Effector CD8-positive, alpha-beta T cell (primary cell): ENCODE results near the gene ELAVL2.
"Not testable (repeated sequence)": the region's sequence is repeated elsewhere in the genome, so short reads cannot be mapped to it uniquely, and the experiment has no call there.

Experiments used
- DNase-seq: peaks from one replicate; lab custom pipeline; 2025; lab: John Stamatoyannopoulos, UW

Gene ELAVL2

DNA sequence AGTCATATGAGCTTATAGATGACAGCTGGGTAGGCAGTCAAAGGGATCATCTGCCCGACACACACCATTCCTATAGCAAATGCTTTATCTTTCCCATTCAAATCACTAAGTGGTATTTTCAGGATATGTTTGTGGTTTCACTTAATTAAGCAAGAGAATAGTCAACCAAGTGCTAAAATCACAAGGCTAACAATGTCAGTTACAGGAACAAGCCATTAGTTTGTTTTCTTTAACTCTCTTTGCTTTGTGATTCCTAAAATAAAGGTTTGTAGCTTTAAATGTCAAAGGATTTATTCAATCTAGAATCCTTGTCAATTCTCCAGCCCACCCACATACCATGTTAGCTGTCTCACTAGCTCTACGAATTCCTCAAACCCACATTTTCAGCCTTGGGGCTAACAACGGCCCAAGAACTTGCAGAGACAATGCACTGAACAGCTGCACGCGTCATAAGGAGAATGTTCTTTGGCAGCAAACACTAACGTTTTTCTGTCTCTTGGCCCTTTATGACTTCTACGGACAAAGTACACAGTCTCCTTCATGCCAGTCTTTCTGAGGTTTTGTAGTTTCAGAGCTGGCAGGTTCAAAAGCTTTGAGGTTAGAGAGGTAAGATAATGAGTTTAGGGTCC, 56.6 kb downstream of the ELAVL2 start:
- DNase-seq, result no peak

DNA sequence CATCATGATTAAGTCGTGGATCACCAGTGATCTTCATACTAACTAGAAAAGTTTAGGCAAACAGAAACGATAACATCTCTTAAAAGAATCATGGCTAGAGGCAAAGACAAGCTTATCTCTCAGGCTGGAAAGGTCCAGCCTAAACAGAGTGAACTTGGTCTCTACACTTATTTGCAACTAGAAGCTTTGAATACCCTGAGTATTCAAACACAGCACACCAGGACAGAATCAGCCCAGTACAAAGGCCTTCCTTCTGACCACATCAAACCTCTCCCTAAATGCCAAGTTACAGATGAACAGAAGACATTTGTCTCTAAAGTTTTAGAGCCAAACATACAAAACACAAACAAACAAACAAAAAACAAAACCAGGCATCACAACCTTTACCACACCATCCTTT, 57.2 kb downstream of the ELAVL2 start:
- no peak for DNase-seq

DNA sequence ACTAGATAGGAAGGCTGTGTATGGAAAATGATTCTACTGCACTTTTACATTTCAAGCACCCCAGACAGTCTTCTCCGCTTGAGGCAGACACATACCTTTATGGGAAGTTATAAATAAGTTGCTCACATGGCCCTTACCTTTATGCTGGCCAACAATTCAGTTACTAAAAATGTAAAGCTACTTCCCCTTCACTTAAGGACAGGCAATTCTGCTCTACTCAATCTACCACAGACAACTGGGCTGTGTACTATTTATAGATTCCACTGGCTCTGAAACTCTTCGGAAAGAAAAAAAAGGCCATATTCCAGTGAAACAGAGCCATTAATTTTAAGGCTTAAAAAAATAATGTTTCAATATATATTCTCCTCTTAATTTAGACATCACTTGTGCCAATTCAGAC, 59.4 kb downstream of the ELAVL2 start:
- DNase-seq, result no peak

DNA sequence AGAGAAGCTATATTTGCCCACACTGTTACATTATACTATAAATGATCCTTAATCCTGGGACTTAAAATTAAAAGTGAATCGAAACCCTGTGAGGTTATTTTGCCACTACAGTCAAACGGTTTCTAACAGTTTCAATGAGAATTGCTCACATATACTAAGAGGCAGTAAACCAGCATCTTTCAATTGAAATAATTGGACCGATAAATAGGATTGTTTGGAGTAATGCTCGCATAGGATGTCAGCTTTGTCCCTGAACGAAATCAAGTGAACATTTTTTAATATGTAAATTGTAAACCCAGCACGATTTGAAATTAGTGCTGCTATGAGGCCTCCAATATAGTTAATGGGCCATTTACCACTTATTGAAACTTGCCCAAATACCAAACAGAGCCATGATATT, 60.5 kb downstream of the ELAVL2 start:
- no peak for DNase-seq

DNA sequence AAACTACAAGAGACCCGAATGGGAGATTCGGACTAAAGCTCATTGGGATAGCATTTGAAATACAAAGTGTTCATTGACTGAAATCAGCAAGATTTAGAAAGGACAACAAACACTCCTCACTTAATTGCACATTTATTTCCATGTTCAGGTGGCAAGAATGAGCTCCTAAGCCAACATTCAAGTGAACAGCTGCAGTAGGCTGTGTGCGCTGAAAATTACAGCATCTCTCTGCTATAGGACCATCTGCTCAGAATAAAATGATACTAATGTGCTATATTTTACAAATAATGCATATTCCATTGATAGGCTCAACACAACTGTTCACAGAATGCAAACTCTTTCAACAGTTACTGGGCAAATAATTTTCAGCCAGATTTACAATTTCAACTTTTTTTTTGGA, 61.8 kb downstream of the ELAVL2 start:
- no peak for DNase-seq

DNA sequence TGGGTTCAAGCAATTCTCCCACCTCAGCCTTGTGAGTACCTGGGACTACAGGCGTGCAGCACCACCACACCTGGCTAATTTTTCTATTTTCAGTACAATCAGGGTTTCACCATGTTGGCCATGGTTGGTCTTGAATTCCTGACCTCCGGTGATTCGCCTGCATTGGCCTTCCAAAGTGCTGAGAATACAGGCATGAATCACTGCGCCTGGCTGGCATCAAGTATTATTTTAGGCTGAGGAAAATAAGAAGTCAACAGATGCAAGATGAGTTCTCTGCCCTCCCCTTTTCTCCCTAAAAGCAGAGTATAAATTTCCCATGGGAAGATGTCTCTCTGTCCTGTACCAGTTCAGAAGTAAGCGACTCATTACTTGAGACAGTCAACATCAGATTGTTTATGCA, 71.5 kb downstream of the ELAVL2 start:
- no peak for DNase-seq

DNA sequence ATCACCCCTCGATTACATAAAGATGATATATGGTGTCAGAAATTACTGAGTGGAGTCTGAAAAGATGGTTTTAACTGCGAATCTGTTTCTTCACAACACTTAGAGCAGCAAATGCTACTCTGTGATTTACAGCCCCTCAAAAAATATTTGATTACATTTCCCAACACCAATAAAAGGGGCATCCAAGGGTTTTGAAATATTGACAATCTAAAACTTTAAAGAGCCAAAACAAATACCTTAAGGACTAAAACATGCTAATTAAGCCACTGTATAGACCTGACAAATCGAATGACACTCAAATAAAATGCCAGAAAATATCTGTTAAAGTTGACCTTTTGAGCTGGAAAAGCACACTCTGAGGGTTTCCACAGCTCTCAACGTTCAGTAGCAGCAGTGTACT, 73.2 kb downstream of the ELAVL2 start:
- no peak for DNase-seq

DNA sequence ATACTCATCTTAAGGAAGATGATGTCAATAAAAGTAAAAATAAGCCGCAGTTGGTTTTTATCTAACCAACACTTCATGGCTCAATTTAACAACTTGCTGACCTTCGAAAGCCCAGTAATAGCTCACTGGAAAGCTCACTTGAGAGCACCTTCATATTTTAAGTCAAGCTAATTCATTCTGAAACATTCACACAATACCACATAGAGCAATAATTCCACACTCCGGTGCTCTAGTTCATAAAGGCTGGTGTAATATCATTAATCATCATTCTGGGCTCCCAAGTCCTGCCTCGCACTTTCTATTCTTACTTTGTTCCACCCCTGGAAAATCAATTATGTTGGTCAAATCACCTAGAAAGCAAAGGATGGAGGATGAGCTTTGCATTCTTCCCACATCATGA, 74.4 kb downstream of the ELAVL2 start:
- DNase-seq, result no peak

DNA sequence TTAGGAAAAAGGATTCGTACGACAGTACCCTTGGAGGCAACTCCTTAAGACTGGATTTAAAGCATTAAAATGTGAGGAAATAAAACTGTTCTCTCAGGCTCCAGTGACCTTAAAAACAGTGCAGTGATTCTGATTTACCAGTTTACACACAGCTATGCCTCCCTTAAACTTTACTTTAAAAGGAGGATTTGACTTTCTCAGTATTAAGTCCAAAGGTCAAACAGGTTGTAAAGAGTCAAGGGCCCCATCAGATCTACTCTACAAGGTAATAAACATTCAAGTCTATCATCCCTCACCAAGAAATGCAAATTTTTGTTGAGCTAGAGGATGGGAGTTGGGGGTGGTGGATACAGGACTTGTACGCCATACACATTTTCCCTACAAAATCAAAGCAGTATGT, 75.2 kb downstream of the ELAVL2 start:
- no peak for DNase-seq

DNA sequence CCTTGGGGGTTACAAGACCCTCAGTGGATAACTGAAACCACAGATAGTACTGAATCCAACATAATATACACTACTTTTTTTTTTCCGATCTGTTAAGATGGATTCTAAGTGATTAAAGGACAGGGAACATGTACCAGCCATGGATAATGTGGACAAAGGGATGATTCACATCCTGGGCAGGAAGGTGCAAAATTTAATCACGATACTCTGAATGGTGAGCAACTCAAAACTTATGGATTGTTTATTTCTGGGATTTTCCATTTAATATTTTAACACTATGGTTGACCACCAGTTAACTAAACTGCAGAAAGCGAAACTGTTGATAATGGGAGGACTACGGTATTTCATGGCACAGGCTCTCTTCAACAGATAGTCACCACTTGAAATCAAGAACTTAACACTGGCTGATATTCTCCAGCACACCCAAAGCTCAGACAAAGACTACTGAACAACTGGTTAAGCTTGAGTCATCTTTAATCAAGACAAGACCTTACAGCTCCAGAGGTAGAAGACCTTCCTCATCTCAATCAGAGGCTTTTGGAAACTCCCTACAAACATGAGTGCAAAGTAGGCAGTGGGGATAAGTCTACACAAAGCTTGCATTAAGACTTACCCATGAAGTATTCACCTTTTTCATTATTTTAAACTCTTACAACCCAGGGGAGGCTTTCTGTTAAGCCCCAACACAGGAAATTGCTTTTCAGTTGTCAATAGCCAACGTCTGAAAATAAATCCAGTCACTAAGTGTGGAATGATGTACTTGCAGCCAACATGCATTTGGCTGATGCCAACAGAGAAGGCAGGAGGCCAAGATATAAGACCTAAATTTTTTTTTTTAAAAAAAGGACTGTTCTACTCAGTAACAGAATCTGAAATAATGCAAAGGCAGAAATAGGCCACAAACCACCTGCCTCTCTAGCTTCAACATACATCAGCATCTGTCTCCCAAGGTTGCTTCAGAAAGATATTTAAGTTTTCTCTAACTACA, 78.7 kb downstream of the ELAVL2 start:
- no peak for DNase-seq

DNA sequence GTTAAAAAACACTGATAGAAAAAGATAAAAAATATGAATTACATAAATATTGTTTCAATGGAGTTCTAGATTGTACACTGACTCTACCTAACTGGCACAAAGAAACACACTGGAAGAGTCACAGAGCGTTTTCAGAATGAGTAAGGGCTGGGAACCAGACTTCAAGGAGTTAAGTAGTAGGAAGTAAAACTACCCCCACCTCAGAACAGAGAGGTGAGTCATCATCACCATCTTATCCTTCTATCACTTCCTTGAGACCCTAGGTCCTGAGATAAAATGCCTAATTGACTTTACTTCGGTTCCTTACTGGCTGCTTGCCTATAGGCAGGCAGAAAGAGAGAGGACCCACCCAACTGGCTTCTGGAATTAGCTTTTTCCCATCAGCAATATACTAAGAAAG, 79.7 kb downstream of the ELAVL2 start:
- DNase-seq, result no peak

DNA sequence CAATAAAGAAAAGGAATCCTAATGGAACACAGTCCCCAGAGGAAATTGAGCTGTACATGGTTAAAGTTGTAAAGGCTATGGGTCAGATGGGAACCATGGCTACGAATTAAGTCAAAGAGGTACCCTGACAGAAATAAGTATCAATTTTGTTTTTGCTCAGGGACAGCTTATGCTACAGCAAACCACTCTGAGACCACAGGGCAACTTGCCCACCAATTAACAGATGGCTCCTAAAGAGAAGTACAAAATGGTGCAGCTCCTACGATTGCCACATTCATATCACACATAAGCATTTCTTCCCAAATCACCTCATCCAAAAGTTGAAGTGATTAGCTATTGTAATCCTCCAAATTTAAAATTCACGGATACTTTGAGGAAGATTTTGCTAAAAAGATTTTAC, 83.0 kb downstream of the ELAVL2 start:
- DNase-seq, result no peak

DNA sequence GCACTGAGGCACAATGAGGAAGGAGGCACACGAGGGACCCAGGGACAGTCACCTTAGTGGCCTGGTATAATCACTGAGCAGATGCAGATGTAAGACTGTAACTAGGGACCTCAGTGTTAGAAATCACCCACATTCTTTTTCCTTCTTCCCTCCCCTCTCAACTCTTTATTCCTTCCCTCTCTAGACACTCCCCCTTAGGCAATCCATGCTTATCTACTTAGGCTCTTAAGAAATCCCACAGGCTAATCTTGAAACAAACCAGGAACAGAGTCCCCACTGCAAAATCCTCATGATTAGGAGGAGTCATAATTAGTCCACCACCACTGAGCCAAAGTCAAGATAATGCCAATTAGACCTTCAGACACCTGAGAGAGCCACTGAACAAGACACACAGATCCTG, 84.7 kb downstream of the ELAVL2 start:
- no peak for DNase-seq

DNA sequence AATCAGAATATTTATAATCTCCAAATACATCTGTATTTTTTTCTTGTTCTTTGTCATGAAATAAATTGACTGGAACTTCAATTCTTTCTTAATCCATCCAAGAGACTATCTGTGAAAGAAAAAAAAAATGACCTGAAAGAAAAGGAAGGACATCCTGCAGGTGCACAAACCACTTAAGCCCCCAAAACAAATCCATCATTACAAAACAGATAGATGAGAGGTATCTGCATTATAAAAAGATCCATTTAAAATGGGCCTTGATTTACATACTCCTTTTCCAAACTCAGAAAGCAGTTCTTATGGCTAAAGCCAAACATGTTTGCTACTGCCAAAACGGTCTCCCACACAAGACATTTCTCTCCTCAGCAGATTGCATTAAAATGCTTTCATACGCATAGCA, 85.5 kb downstream of the ELAVL2 start:
- no peak for DNase-seq

DNA sequence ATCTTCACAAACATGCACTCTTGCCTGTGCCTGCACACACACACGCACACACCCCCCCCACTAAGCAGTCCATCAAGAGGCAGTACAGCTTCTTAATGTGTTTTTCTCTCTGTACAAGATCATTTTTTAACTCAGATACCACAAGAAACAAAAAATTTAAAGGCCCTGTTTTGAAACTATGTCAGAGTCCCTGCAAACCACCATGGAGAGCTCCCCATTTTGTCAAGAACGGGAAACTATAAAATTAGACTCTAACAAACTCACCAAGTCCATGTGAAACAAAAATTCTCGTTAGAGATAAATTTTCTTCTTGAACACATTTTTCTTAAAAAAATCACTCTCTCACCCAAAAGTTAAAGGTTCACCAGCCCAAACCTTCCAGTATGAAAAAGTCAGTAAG, 86.3 kb downstream of the ELAVL2 start:
- no peak for DNase-seq

DNA sequence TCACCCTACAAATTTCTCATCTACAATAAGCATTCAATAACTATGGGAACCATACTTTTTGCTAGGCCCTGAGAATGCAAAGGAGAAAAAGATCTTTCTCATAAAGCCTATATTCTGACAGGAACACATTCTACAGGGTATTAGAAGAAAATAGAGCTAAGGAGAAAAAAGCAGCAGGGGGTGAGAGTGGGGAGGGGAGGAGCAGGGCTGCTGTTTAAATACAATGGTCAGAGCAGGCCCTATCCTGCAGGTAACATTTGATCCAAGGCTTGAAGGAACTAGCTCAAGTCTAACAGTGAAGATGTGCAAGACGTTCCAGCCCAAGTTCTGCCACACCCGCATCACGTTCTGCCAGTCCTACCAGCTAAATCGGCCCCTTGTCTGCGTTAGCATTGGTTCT, 89.7 kb downstream of the ELAVL2 start:
- DNase-seq, result no peak

DNA sequence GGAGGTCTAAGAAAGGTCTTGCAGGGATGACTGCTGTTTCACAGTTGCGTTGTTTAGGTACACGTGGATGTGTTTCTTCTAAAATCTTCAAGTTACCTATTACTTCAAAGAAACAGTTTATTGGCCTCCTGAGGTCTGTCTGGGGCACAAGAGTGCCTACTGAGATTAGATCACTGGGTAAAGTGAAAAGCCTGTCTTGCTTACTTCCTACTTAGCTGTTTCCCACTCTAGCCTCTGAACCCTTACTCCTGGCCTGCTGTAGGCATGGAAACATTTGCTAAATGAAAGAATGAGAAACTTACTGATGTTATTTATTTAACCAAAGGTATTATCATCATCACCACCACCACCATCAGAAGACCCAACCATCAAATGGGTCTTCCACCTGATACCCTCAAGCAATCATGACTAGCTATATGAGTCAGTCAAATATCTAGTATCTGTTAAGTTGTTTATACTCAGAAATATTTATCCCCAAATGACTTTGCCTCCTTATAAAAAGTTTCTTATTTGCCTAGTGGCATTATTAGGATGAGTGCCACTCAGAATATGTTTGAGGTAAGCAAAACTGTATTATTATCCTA, 92.5 kb downstream of the ELAVL2 start:
- DNase-seq, result no peak

DNA sequence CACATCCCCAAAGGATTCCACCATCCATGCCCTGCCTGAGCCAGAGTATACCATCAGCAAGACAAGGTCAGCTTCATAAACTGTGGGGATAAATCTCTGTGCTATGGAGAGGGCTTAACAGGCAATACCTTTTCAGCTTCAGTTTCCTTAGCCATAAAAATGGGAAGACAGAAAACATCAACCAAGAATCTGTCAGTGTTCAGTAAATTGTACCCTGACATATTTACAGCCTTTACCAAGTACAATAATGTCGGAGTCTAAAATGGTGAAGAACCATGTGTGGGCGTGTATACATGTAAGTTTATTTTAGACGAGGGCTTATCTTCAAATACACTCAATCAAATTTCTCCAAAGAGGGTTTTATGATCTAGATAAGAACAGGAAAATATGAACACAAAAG, 94.7 kb downstream of the ELAVL2 start:
- DNase-seq, result no peak

DNA sequence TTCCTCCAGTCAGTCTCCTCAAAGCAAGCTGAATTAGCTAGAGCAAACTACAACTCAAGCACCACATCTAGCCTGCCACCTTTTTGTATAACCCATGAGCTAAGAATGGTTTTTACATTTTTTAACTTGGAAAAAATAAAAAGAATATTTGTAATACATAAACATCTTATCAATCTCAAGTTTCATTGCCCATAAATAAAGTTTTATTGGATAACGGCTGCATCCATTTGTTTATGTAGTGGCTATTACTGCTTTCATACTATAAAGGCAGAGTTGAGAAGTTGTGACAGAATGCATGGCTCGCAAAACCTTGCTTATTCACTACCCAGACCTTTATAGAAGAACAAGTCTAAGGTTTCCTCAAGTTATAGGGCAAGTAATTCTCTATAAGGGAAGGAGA, 95.7 kb downstream of the ELAVL2 start:
- DNase-seq, result no peak

DNA sequence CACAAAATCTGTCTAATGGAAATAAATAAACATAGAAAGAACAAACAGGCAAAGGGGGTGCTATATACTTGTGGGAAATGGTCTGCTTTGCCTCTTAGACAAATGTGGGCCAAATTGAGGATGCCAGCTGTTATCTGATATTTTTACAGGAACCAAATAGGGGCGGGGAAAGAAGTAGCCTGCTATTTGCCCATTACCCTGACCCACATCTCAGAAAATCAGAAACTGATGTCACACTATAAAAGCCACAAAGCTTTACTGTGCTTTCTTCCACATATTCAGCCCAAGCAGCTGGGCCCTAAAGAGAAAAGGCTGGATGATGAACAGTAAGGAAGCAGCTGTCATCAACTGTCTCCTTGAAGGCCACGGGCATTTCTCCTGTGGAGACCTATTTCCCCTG, 97.3 kb downstream of the ELAVL2 start:
- no peak for DNase-seq

DNA sequence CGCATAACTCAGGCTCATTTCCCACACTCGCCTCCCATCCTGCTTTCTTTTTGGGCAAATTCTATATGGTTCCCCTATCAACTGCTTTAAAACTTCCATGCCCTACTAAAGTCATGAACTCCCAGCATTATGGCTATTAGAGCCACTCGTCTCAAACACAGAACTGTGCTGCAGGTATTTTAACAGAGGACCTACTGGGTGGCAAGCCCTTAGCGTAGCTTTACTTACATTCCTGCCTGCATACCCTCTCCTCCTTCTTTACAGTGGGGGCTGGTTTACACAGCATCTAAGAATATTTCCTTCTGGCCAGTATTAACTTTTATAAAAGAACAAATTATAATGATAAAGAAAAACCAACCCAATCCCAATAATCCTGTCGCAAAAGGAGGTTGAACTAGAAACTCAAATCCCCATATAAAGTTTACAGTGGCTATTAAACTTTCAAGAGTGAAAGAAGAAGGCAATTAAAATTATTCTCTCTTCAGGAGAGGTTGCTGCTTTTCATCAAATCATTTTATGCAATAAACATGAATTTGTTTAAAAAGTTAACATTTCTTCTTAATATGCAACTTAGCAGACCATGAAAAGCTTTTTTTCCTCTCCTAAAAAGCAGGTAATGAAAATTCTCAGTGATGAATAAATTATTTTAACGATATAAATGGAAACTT, 100.6 kb downstream of the ELAVL2 start:
- no peak for DNase-seq

DNA sequence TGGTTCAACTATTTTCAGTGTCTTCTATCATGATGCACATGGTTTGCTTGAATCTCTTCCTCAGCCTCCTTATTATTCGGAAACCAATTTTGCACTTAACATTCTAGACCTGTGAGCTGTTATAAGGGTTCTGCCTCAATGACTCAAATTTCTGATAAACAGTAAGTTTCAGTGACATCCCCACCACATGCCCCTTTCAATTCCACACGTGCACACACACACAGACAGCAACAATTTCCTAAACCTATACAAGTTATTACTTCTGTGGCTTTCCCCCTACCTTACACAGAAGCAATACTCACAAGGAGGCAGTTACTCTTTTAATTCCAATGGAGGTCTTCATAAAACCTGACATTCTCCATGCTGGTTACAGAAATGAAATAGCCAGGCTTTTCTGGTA, 102.4 kb downstream of the ELAVL2 start:
- no peak for DNase-seq

DNA sequence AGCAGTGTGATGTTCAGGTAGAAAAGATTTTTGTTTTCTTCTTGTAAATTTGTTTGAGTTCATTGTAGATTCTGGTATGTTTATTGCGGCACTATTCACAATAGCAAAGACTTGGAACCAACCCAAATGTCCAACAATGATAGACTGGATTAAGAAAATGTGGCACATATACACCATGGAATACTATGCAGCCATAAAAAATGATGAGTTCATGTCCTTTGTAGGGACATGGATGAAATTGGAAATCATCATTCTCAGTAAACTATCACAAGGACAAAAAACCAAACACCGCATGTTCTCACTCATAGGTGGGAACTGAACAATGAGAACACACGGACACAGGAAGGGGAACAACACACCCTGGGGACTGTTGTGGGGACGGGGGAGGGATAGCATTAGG, 103.0 kb downstream of the ELAVL2 start:
- not testable (repeated sequence) for DNase-seq
